Activated T-cell treated with anti-CD3 and anti-CD28 coated beads for 48 hours (primary cell): ENCODE data around the gene SGK1.
"Not testable (repeated sequence)": the region's sequence is repeated elsewhere in the genome, so short reads cannot be mapped to it uniquely, and the experiment has no call there.

ENCODE experiments used
- DNase-seq: peaks from one replicate; pipeline ENCODE4 v3.0.0-alpha.2; 2020; ENCODE audit warnings: low read depth

The SGK1 gene

DNA sequence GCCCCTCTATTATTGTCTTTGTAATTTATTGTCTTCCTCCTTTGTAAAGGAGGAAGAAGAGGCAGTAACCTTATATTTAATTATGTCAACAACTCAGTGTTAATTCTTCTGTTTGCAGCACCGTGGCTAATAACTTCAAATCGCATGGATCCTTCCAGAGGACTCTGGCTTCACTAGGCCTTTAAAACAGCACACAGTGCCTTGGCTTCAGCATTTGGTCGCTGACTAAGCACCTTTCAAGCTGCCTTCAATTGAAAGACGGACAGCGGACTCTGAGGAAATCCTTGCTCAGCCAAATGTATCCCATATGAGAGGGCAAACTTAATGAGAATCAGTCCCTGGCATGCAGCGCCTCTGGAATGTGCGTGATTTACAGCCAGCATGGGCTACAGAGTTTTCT, 64.2 kb downstream of the SGK1 start:
- no peak for DNase-seq

- no peak for DNase-seq
Measured at GRCh38 chr6:134251320-134251719, 66.6 kb downstream of the SGK1 start.

- DNase-seq: no peak
Measured at GRCh38 chr6:134250776-134251175, 67.1 kb downstream of the SGK1 start.

- DNase-seq: no peak
Measured at GRCh38 chr6:134249759-134250602, 67.9 kb downstream of the SGK1 start.

DNA sequence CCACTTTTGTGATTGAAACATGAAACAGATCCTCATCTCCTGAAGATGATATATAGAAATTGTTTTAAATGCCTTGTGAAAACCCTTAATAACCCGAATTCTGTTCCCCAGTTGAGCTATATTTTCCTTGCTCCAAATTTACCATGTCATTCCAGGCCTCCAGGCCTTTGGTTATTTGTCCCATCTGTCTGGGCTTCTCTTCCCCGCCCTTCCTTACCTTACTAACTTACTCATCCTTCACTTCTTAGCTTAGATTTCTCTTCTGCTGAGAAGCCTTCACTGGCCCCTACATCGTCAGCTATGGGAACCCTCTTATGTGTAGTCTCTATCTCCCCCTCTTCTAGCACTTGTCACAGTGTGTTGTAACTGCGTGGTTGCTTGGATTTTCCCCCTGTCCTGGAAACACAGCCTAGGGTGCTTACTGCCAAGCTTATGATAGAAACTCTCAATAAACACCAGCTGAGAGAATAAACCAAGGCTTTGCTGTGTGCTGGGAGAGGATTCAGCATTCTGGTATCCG, 68.6 kb downstream of the SGK1 start:
- DNase-seq: no peak

DNA sequence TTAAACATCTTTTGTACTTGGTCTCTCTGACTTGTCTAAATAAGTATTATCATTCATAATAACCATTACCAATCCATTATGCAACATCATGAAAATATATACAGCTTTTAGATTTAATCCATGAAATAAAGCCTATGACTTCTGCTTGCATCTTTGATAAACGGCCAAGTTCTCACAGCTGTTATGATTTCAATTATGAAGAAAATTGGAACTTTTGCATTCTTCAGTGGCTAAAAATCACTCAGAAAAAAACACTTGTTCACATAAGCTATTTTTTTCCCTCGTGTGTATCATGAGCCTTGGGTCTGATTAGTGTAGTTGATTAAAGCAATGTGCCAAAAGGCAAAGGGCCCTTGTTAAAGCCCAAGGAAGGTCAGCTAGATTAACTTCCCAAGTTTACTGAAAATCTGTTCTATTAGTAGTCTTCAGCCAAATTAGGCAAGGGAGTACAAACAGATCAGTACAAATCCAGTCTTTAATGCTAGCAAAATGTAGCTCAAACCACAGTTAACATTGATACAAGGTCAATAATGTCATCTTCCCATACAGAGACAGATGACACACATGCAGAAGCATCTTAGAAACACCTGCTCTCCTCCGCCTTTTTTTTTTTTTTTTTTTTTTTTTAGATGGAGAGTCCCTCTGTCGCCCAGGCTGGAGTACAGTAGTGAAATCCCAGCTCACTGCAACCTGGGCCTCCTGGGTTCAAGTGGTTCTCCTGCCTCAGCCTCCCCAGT, 69.9 kb downstream of the SGK1 start:
- no peak for DNase-seq

DNA sequence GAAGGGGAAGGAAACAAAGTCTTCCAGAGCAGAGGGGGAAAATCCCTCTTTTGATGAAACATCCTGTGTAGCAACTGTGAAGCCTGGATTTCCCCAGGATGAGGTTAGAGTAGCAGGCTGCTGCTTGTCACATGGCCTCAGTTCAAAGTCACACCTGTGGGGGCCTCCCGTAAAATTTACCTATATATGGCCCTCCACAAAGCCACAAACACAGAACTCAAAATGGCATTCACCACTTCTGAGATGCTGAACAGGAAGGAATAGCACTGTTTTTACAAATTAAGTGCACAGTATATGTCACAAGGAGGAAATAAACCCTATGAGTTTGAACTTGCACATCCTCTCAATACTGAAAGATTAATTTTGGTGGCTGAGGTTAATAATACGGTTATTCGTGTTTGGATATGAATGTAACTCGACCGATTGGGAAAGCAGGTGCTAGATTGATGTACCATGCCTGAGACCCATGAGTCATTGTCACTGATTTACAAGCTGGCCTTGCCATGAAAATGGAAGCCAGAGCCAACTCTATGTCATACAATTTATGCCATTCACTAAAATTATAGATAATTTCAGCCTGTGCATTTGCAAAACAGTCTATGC, 70.6 kb downstream of the SGK1 start:
- DNase-seq: peak; percentile 34

DNA sequence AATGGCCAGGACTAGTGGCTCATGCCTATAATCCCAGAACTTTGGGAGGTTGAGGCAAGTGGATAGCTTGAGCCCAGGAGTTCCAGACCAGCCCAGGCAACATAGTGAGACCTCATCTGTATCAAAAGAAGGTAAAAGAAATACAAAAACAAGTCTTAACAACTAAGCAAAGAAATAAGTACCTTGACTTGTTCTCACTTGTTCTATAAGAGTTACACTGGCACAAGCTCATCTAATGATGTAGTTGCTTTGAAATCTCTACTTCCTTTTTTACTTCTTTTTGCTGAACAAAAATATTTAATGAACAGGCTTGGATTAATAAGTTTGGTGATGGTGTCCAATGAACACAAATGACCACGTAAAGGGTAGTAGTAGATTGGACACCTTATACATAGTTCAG, 72.2 kb downstream of the SGK1 start:
- no peak for DNase-seq

- DNase-seq: no peak
Measured at GRCh38 chr6:134245041-134245440, 72.9 kb downstream of the SGK1 start.

DNA sequence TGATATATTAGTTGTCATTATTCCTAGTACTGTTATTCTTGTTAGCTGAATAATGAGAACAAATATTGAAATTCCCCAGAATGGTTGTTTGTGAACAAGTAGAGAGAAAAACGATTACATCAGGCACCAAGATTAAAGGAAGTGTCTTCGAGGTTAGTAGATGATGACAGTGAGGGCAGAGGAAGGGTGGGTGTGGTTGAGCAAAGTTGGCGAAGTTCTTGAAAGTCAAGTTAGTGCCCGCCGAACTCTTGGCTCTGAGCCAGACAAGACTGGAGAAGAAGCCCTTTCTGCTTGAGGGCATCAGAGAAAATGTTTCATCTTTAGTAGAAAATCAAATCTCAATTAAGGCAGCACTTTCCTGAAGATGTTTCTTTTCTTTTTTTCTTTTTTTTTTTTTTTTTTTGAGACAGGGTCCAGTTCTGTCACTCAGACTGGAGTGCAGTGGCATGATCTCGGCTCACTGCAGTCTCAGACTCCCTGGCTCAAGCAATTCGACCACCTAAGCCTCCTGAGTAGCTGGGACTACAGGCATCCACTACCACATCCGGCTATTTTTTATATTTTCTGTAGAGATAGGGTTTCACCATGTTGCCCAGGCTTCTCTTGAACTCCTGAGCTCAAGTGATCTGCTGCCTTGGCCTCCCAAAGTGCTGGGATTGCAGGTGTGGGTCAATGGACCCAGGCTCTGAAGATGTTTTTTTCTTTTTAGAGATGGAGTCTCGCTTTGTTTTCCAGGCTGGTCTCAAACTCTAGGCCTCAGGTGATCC, 77.1 kb downstream of the SGK1 start:
- DNase-seq: peak; percentile 35

DNA sequence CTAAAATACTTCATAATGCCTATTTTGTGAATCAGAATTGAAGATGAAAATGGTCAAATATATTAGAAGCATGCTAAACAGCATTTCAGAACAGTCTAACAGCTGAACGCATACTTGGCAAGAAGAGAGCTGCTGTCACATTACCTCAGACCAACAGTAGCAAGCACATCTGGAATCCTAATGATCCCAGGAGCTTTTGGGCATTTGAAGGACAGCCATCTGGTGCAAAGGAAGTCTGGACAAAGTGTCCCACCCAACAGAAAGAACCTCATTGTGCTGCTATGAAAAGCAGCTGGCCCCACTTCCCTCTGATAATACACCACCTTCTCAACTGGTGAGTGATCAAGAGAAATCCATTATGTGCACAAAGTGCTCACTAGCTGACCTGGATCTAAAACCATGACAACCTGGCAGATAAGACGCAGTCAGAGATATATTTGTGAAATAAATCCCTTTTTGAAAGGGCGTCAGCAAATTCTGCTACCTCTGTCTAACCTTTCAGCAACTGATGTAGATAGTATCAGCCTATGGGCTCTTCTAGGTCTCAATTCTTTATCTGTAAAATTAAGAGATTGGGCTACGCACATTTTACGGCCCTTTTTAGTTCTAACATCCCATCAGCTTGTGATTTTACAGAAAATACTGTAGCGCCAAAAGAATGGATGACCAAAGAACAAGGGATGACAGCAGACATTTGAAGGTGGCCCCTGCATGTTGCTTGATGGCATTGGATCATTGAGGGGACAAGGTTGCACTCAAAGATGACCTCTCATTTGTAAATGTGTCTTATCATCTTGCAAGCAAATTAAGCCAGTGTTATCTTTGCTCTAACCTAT, 78.7 kb downstream of the SGK1 start:
- no peak for DNase-seq

GRCh38 chr6:134238006-134238405, 79.9 kb downstream of the SGK1 start:
- DNase-seq: no peak

DNA sequence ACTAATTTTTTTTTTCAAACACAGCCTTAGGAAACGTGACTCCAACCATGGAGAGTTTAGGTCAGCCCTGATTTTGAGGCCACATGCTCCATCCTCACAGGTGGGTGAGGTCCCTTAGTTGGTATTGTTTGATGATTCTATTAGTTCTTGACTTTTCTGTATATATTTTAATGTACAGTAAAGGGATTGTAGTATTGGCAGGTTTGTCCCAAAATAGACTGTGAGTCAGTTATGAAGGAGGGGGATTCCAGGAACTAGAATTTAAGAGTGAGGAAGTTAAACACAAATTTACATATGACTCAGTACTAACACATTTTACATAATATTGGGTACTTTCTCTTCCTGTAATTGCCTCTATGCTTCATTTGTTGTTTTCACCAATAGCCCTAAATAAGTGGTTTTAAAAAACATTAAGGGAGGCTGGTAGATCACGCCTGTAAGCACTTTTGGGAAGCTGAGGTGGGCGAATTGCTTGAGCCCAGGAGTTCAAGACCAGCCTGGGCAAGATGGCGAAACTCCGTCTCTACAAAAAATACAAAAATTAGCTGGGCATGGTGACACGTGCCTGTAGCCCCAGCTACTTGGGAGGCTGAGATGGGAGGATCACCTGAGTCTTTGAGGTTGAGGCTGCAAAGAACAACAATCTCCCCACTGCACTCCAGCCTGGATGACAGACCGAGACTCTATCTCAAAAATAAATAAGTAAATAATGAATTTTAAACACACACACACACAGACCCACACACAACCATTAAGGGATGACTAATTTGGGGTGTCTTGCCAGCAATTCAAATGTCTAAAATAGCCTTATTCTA, 81.8 kb downstream of the SGK1 start:
- DNase-seq: no peak

DNA sequence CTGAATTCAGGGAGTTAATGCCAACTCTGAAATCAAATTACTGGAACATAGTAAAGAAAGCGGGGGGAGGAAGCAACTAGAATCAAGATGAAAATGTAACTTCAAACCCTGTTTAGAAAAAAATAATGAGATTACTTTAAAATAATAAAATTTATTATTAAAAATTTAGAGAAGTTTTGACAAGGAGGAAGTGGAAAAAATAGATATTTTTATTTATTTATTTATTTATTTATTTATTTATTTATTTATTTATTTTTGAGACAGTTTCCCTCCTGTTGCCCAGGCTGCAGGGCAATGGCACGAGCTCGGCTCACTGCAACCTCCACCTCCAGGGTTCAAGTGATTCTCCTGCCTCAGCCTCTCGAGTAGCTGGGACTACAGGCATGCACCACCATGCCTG, 82.6 kb downstream of the SGK1 start:
- DNase-seq: not testable (repeated sequence)

DNA sequence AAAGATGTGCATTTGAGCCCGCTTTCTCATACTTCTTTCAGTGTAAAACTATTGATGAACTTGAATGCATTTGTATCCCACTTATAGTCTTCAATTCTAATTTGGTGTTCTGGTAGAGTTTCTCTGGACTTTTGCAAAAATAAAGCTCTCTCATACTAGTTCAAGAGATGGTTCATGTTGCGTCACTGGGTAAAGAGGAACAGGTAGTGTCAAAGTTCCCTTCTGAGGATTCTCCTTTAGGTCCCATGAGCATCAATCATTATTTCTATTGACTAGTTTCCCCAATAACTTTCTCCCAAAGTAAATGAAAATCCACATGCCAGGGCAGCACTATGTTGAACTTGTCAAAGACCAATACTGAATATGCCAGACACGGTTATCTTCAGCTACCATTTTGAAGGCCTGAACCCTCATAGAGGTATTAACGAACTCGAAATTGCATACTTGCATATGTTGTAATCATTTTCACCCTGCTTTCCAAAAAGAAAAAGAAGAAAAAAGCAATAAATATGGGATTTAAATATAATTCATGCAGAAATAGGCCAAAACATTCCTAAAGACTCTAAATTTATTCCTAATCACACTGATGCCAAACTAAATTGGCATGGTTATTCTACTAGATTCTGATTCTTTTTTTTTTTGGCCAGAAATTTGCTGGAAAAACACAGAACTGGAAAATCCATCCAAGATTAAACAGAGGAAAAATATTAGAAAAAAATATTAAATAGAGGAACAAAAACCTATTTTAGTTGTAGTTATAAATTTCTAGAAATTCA, 84.5 kb downstream of the SGK1 start:
- DNase-seq: no peak

GRCh38 chr6:134230940-134231339, 87.0 kb downstream of the SGK1 start:
- no peak for DNase-seq

DNA sequence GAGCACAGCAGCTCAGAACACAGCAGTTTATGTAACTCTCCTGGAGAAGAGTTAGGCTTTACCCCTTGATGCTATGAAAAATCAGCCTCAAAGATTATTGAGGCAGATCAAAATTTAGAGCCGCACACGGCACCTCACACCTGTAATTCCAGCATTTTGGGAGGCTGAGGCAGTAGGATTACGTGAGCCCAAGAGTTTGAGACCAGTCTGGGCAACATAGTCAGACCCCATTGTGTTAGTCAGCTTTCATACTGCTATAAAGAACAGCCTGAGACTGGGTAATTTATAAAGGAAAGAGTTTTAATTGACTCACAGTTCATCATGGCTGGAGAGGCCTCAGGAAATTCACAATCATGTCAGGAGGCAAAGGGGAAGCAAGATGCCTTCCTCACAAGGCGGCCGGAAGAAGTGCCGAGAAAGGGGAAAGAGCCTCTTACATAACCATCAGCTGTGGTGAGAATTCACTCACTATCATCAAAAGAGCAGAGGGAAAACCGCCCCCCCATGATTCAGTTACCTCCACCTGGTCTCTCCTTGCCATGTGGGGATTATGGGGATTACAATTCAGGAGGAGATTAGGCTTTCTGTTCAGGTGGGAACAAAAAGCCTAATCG, 87.7 kb downstream of the SGK1 start:
- no peak for DNase-seq

DNA sequence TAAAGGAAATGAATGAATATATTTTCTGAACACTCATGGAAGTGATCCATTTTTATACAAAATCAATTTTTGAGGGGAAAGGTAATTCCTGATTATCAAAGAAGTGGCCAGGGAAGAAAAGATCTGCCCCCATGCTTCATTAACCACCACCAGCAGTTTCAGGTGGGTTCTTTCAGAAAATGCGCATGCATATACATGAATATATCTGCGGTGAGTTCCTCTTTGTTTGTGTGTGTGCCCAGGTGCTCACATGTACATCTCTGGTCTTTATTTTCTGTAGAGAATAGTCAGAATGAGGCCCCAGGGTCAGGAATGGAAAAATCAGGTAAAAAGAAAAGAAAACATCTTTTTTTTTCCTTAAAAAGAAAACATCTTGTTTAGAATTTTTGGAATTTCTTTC, 88.4 kb downstream of the SGK1 start:
- no peak for DNase-seq

GRCh38 chr6:134223796-134224420, 94.0 kb downstream of the SGK1 start:
- DNase-seq: no peak
